Measurements from ENCODE around the gene R3HDML. TPM values are rescaled to one million over a fixed set of nuclear protein-coding genes. Genes with fewer than 3 reads are reported as not detected.
A peak's percentile ranks its signal among the peaks of the same experiment; 100 is the strongest.

R3HDML gene
- total and polyA plus RNA-seq, 2 of the 13 experiments (the other 11 are each of a cell fraction or from before 2014, with no cell fraction given), result not detected

DNA sequence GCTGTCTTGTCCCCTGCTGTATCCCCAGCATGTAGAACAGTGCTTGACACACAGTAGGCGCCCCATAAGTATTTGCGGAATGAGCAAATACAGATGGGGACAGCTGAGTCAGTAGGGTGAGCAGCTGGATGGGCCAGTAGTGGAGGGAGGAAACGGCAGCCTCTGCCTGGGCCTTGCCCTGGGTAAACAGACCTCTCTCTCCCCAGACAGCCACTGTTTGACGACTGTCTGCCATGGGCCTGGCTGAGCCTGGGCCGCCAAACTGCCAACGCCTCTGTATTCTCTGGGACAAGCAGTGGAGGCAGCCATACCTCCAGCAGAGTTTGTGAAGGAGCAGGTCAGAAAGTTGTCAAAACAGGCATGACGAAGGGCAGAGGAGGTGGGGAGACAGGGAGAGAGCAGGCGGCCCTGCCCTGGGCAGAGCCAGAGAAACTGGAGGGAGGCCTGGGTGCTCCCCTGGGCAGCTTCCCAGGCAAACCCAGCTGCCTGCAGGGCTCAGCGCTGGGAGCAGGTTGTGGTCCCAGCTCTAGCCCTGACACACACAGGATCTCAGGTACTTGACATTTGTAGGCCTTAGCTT lies 33.9 kb downstream of the R3HDML start (continued):
- TF ChIP-seq, protein P1, sequence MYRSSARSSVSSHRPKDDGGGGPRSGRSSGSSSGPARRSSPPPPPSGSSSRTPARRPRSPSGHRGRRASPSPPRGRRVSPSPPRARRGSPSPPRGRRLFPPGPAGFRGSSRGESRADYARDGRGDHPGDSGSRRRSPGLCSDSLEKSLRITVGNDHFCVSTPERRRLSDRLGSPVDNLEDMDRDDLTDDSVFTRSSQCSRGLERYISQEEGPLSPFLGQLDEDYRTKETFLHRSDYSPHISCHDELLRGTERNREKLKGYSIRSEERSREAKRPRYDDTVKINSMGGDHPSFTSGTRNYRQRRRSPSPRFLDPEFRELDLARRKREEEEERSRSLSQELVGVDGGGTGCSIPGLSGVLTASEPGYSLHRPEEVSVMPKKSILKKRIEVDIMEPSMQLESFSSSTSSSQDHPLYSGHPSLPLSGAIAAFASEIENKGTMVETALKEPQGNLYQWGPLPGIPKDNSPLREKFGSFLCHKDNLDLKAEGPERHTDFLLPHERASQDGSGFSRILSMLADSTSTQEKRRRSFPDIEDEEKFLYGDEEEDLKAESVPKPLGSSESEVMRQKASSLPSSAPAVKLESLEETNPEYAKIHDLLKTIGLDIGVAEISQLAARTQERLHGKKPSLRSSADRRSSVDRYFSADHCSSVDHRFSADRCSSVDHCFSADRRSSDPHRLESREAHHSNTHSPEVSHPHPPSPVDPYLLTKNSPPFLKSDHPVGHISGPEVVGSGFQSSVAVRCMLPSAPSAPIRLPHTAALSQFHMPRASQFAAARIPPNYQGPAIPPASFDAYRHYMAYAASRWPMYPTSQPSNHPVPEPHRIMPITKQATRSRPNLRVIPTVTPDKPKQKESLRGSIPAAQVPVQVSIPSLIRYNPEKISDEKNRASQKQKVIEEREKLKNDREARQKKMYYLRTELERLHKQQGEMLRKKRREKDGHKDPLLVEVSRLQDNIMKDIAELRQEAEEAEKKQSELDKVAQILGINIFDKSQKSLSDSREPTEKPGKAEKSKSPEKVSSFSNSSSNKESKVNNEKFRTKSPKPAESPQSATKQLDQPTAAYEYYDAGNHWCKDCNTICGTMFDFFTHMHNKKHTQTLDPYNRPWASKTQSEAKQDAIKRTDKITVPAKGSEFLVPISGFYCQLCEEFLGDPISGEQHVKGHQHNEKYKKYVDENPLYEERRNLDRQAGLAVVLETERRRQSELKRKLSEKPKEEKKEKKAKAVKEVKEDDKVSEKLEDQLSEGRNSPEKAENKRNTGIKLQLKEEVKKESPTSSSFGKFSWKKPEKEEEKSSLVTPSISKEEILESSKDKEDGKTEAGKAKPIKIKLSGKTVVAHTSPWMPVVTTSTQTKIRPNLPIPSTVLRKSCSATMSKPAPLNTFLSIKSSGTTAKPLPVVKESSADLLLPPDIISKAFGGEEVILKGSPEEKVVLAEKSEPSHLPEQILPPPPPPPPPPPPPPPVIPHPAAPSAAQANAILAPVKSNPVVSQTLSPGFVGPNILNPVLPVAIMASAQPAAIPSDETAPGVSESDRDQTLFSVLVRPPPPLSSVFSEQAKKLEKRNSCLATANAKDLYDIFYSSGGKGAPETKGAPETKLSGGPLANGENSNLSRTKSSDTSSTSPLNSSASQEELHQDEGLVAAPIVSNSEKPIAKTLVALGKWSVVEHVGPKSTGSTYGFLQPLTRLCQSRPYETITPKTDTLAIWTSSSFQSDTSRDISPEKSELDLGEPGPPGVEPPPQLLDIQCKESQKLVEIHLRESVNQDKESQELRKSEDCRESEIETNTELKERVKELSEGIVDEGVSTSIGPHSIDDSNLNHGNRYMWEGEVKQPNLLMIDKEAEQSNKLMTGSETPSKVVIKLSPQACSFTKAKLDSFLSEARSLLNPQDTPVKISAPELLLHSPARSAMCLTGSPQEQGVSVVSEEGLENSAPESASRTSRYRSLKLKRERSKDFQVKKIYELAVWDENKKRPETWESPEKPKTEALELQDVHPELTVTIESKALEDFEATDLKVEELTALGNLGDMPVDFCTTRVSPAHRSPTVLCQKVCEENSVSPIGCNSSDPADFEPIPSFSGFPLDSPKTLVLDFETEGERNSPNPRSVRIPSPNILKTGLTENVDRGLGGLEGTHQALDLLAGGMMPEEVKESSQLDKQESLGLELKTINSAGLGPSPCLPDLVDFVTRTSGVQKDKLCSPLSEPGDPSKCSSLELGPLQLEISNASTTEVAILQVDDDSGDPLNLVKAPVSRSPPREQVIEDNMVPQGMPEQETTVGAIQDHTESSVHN (CRISPR knock-in tag; IDR thresholded peaks at IDR 0.05), result no peak
- TF ChIP-seq ZNF10 (CRISPR knock-in tag; IDR thresholded peaks at IDR 0.05; ENCODE audit: borderline replicate concordance, low read depth) (no peak), ZBTB25 (CRISPR knock-in tag; IDR thresholded peaks at IDR 0.05) (no peak), HOXD1 (CRISPR knock-in tag; IDR thresholded peaks at IDR 0.05) (0 out of 2 replicates have a peak, but pooled peaks have one; percentile 63), ZNF530 (CRISPR knock-in tag; IDR thresholded peaks at IDR 0.05; ENCODE audit: low read depth) (no peak), YEATS4 (CRISPR knock-in tag; IDR thresholded peaks at IDR 0.05; ENCODE audit: borderline replicate concordance) (peak; percentile 82; the same call in 1 of the 2 replicates), ZNF790 (CRISPR knock-in tag; IDR thresholded peaks at IDR 0.05; ENCODE audit: borderline replicate concordance) (no peak), ZNF547 (CRISPR knock-in tag; IDR thresholded peaks at IDR 0.05) (0 out of 2 replicates have a peak, but pooled peaks have one; percentile 24), ZBTB42 (CRISPR knock-in tag; IDR thresholded peaks at IDR 0.05) (peak; percentile 98), NFIB (CRISPR knock-in tag; IDR thresholded peaks at IDR 0.05; ENCODE audit: borderline replicate concordance) (no peak), HMG20B (CRISPR knock-in tag; conservative IDR thresholded peaks at IDR 0.05) (peak; percentile 63; the same call in 1 of the 2 replicates), ZNF674 (CRISPR knock-in tag; IDR thresholded peaks at IDR 0.05; ENCODE audit: low read depth) (no peak), ZNF672 (CRISPR knock-in tag; IDR thresholded peaks at IDR 0.05) (no peak), TEAD2 (CRISPR knock-in tag; IDR thresholded peaks at IDR 0.05) (no peak), PHB2 (IDR thresholded peaks at IDR 0.05; ENCODE audit: partially characterized antibody) (no peak), ZFP62 (CRISPR knock-in tag; IDR thresholded peaks at IDR 0.05) (no peak)
- TF ChIP-seq, protein P2, sequence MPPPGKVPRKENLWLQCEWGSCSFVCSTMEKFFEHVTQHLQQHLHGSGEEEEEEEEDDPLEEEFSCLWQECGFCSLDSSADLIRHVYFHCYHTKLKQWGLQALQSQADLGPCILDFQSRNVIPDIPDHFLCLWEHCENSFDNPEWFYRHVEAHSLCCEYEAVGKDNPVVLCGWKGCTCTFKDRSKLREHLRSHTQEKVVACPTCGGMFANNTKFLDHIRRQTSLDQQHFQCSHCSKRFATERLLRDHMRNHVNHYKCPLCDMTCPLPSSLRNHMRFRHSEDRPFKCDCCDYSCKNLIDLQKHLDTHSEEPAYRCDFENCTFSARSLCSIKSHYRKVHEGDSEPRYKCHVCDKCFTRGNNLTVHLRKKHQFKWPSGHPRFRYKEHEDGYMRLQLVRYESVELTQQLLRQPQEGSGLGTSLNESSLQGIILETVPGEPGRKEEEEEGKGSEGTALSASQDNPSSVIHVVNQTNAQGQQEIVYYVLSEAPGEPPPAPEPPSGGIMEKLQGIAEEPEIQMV (CRISPR knock-in tag; IDR thresholded peaks at IDR 0.05; ENCODE audit: low read depth), result no peak
- TF ChIP-seq, protein P3, sequence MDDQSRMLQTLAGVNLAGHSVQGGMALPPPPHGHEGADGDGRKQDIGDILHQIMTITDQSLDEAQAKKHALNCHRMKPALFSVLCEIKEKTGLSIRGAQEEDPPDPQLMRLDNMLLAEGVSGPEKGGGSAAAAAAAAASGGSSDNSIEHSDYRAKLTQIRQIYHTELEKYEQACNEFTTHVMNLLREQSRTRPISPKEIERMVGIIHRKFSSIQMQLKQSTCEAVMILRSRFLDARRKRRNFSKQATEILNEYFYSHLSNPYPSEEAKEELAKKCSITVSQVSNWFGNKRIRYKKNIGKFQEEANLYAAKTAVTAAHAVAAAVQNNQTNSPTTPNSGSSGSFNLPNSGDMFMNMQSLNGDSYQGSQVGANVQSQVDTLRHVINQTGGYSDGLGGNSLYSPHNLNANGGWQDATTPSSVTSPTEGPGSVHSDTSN (CRISPR knock-in tag; IDR thresholded peaks at IDR 0.05; ENCODE audit: borderline replicate concordance), result 0 out of 2 replicates have a peak, but pooled peaks have one; percentile 10

All from HepG2 (cell line).